Panc1 (cell line): ENCODE measurements around the gene PGBD5. TPM values are rescaled to one million over a fixed set of nuclear protein-coding genes. Genes with fewer than 3 reads are reported as not detected.

ENCODE experiments used
- ATAC-seq: fragments of 200-7000 bp; cut with Tn5 transposase; 2 replicates; pipeline ENCODE4 v1.9.1; 2020; ENCODE audit warnings: mild to moderate bottlenecking, moderate library complexity
- BruUV-seq: library from RNA; stranded (reverse); fragments of 400-500 nt; replicated peaks from 2 replicates; lab custom pipeline; 2021; lab: Mats Ljungman, UMichigan
- CTCF ChIA-PET: fragments of 300-600 bp; sonication (Branson Sonifier 250); formaldehyde crosslinking; loops from one replicate; lab custom pipeline; 2022; ENCODE audit warnings: antibody characterized with exemption; lab: Charles Lee
- POLR2A ChIA-PET: fragments of 300-600 bp; sonication (Branson Sonifier 250); formaldehyde crosslinking; loops from one replicate; lab custom pipeline; 2022; ENCODE audit warnings: antibody characterized with exemption; lab: Charles Lee
- DNase-seq: peaks from one replicate; pipeline ENCODE4 v3.0.0-alpha.2; 2010; ENCODE audit warnings: low read depth, low spot score
- H3K27ac ChIP-seq: 2 replicates; pipeline ENCODE4 v1.5.1; 2011; ENCODE audit warnings: mild to moderate bottlenecking, low read length, inconsistent platforms
- H3K27me3 ChIP-seq: fragments of 200-500 bp; sonication (Bioruptor generic); 2 replicates; pipeline ENCODE4 v1.6.0; 2014; ENCODE audit warnings: low read length, inconsistent platforms; ENCODE audit not compliant: control insufficient read depth, insufficient read depth
- H3K36me3 ChIP-seq: fragments of 200-500 bp; sonication (Bioruptor generic); 2 replicates; pipeline ENCODE4 v1.5.1; 2014; ENCODE audit warnings: inconsistent platforms, mild to moderate bottlenecking, low read length, moderate library complexity; ENCODE audit not compliant: control insufficient read depth, insufficient read depth
- H3K4me1 ChIP-seq: 2 replicates; pipeline ENCODE4 v1.5.1; 2011; ENCODE audit warnings: inconsistent platforms, mild to moderate bottlenecking, low read length, moderate library complexity; ENCODE audit not compliant: control insufficient read depth, insufficient read depth
- H3K4me3 ChIP-seq, 2 experiments: 2 replicates each; pipeline ENCODE4 v1.5.1; 2011 to 2012; ENCODE audit warnings: low read depth in 2 of 2, low read length in 2 of 2, mild to moderate bottlenecking in 2 of 2, inconsistent platforms in 1 of 2, moderate library complexity in 1 of 2
- H3K9me3 ChIP-seq: fragments of 200-500 bp; sonication (Bioruptor generic); 2 replicates; pipeline ENCODE4 v1.5.1; 2014; ENCODE audit warnings: low read depth, mild to moderate bottlenecking, inconsistent platforms, low read length, moderate library complexity; ENCODE audit not compliant: control insufficient read depth, insufficient read depth
- CTCF ChIP-seq: fragments of 450-650 bp; IDR thresholded peaks from 2 replicates; pipeline ENCODE4 v1.5.1; 2017; ENCODE audit warnings: mild to moderate bottlenecking
- POLR2AphosphoS5 ChIP-seq: IDR thresholded peaks from 2 replicates; pipeline ENCODE4 v1.6.1; 2012; ENCODE audit warnings: mild to moderate bottlenecking, low read depth, low read length, moderate library complexity
- REST ChIP-seq, 2 experiments: IDR thresholded peaks; 2 replicates each; pipeline ENCODE4 v1.6.1; 2011 to 2012; ENCODE audit warnings: low read depth in 2 of 2, control low read depth in 1 of 2, low read length in 1 of 2, mild to moderate bottlenecking in 1 of 2, moderate library complexity in 1 of 2; ENCODE audit not compliant: insufficient read depth in 1 of 2
- SIN3A ChIP-seq: IDR thresholded peaks from 2 replicates; pipeline ENCODE4 v1.6.1; 2012; ENCODE audit warnings: low read depth, mild to moderate bottlenecking, low read length, moderate library complexity, borderline replicate concordance; ENCODE audit not compliant: insufficient read depth
- TCF7L2 ChIP-seq: IDR thresholded peaks from 2 replicates; pipeline ENCODE4 v1.6.1; 2011; ENCODE audit warnings: mild to moderate bottlenecking, low read depth, low read length, inconsistent platforms
- in situ Hi-C: cut with HindIII; loops from 2 replicates; pipeline ENCODE4 v1.10.0; 2016; ENCODE audit warnings: low sequenced_read_pairs, low pct_unique_long_range_greater_than_20kb
- intact Hi-C: fragments of 100-400 bp; cut with micrococcal nuclease; formaldehyde crosslinking; loops from one replicate; pipeline ENCODE4 v1.10.0; 2022; ENCODE audit not compliant: unreplicated experiment
- total RNA-seq: library from RNA; stranded (reverse); gene quantifications from one replicate; pipeline ENCODE4 v1.2.1, GENCODE V29; 2021; ENCODE audit not compliant: unreplicated experiment

Gene PGBD5
- total RNA-seq, 1 experiment from 2014 or later: 0.05 TPM

- ChIA-PET POLR2A (interaction anchor here (0.6 kb wide), 1 partner anchor 429 kb away, joined by 4 read pairs; no protein-coding TSS in a partner anchor), CTCF (interaction anchor here (0.6 kb wide), 1 partner anchor 1149 kb away, joined by 3 read pairs; no protein-coding TSS in a partner anchor)
- H3K4me3 ChIP-seq: no peak overlapping the region
- ATAC-seq (no peak), DNase-seq (no peak)
- no peaks in the 10 kb centered on the region for H3K9me3 ChIP-seq
- peaks cover 16% of the 10 kb centered on the region for H3K27me3 ChIP-seq
- intact Hi-C loops (no loop called here), in situ Hi-C loops (no loop called here)
- no peak overlapping the region for H3K27ac ChIP-seq
- TF ChIP-seq CTCF (no peak), TCF7L2 (no peak)
- BruUV-seq: no TSS peak
- H3K4me1 ChIP-seq: no peaks in the 10 kb centered on the region
- no peaks in the 10 kb centered on the region for H3K36me3 ChIP-seq
Measured at GRCh38 chr1:230375780-230376179, 50.4 kb downstream of the PGBD5 start.

GRCh38 chr1:230375147-230375546 lies 51.0 kb downstream of the PGBD5 start:
- in situ Hi-C loops: no loop called here
- ChIA-PET CTCF (interaction anchor here (0.6 kb wide), 1 partner anchor 1148 kb away, joined by 3 read pairs; no protein-coding TSS in a partner anchor), POLR2A (no interaction called here)
- intact Hi-C loops: no loop called here
- H3K4me3 ChIP-seq: no peak overlapping the region
- no peaks in the 10 kb centered on the region for H3K4me1 ChIP-seq
- no peak for DNase-seq
- BruUV-seq: no TSS peak
- peaks cover 16% of the 10 kb centered on the region for H3K27me3 ChIP-seq
- TF ChIP-seq TCF7L2 (no peak), REST (IDR thresholded peaks at IDR 0.05; ENCODE audit: insufficient read depth in 1 of 2, low read depth in 2 of 2, low read length in 1 of 2) (no peak), POLR2AphosphoS5 (no peak), CTCF (no peak), SIN3A (no peak)
- no peak overlapping the region for H3K27ac ChIP-seq
- no peaks in the 10 kb centered on the region for H3K36me3 ChIP-seq
- no peak for ATAC-seq
- H3K9me3 ChIP-seq: no peaks in the 10 kb centered on the region
